H9 (cell line): ENCODE measurements around the gene SRGAP3. TPM values are rescaled to one million over a fixed set of nuclear protein-coding genes. Genes with fewer than 3 reads are reported as not detected.

Source experiments
- DNase-seq: peaks from one replicate; pipeline ENCODE4 v3.0.0-alpha.2; 2017
- H2AFZ ChIP-seq: one replicate; pipeline ENCODE4 v1.6.1; 2013; ENCODE audit warnings: mild to moderate bottlenecking, low read length, control low read depth, moderate library complexity
- H2AK5ac ChIP-seq: 2 replicates; pipeline ENCODE4 v1.6.1; 2013; ENCODE audit warnings: low read length, control low read depth, mixed read lengths; ENCODE audit not compliant: insufficient read length
- H2BK120ac ChIP-seq: one replicate; pipeline ENCODE4 v1.6.1; 2013; ENCODE audit warnings: low read depth, mild to moderate bottlenecking, low read length, control low read depth, inconsistent platforms; ENCODE audit not compliant: poor library complexity, severe bottlenecking
- H2BK12ac ChIP-seq: 2 replicates; pipeline ENCODE4 v1.6.1; 2013; ENCODE audit warnings: low read length, control low read depth, mixed read lengths, low read depth; ENCODE audit not compliant: insufficient read length
- H2BK15ac ChIP-seq: 2 replicates; pipeline ENCODE4 v1.6.1; 2013; ENCODE audit warnings: low read depth, low read length, control low read depth
- H2BK20ac ChIP-seq: one replicate; pipeline ENCODE4 v1.6.1; 2013; ENCODE audit warnings: low read depth, mild to moderate bottlenecking, low read length, control low read depth, inconsistent platforms; ENCODE audit not compliant: poor library complexity, severe bottlenecking
- H2BK5ac ChIP-seq: 2 replicates; pipeline ENCODE4 v1.6.1; 2013; ENCODE audit warnings: low read length, control low read depth, mixed read lengths; ENCODE audit not compliant: insufficient read length
- H3K14ac ChIP-seq: 2 replicates; pipeline ENCODE4 v1.6.1; 2013; ENCODE audit warnings: low read length, control low read depth; ENCODE audit not compliant: insufficient read depth
- H3K18ac ChIP-seq: 2 replicates; pipeline ENCODE4 v1.6.1; 2013; ENCODE audit warnings: low read depth, mild to moderate bottlenecking, mixed read lengths, low read length, control low read depth; ENCODE audit not compliant: insufficient read length
- H3K23ac ChIP-seq: 2 replicates; pipeline ENCODE4 v1.6.1; 2013; ENCODE audit warnings: low read length, control low read depth, mixed read lengths, low read depth; ENCODE audit not compliant: insufficient read length
- H3K23me2 ChIP-seq: 2 replicates; pipeline ENCODE4 v1.6.1; 2013; ENCODE audit warnings: low read depth, mild to moderate bottlenecking, mixed read lengths, low read length, control low read depth; ENCODE audit not compliant: insufficient read length, poor library complexity, severe bottlenecking
- H3K27ac ChIP-seq: 2 replicates; pipeline ENCODE4 v1.5.1; 2013; ENCODE audit warnings: low read length, control low read depth, mixed read lengths, low read depth; ENCODE audit not compliant: insufficient read length
- H3K27me3 ChIP-seq: 2 replicates; pipeline ENCODE4 v1.6.1; 2013; ENCODE audit warnings: low read length, control low read depth, inconsistent platforms; ENCODE audit not compliant: insufficient read depth
- H3K4ac ChIP-seq: 2 replicates; pipeline ENCODE4 v1.6.1; 2013; ENCODE audit warnings: low read depth, mild to moderate bottlenecking, control low read depth, inconsistent platforms, low read length, moderate library complexity
- H3K4me1 ChIP-seq: 2 replicates; pipeline ENCODE4 v1.6.1; 2013; ENCODE audit warnings: low read length, control low read depth, inconsistent platforms; ENCODE audit not compliant: insufficient read depth
- H3K4me2 ChIP-seq: 2 replicates; pipeline ENCODE4 v1.6.1; 2013; ENCODE audit warnings: low read length, control low read depth, mixed read lengths; ENCODE audit not compliant: insufficient read length, insufficient read depth
- H3K56ac ChIP-seq: 2 replicates; pipeline ENCODE4 v1.6.1; 2013; ENCODE audit warnings: low read depth, mild to moderate bottlenecking, mixed read lengths, low read length, control low read depth; ENCODE audit not compliant: insufficient read length
- H3K79me1 ChIP-seq: 2 replicates; pipeline ENCODE4 v1.6.1; 2013; ENCODE audit warnings: low read depth, mild to moderate bottlenecking, moderate library complexity, low read length, control low read depth, inconsistent platforms; ENCODE audit not compliant: insufficient read depth, poor library complexity, severe bottlenecking
- H3K79me2 ChIP-seq: 2 replicates; pipeline ENCODE4 v1.6.1; 2013; ENCODE audit warnings: low read length, control low read depth, inconsistent platforms; ENCODE audit not compliant: insufficient read depth
- H3K9ac ChIP-seq: 2 replicates; pipeline ENCODE4 v1.6.1; 2013; ENCODE audit warnings: low read length, control low read depth, mixed read lengths; ENCODE audit not compliant: insufficient read length; ENCODE audit errors: extremely low read depth
- H3K9me3 ChIP-seq: one replicate; pipeline ENCODE4 v1.6.1; 2013; ENCODE audit warnings: low read depth, low read length, inconsistent platforms; ENCODE audit not compliant: control insufficient read depth
- H3T11ph ChIP-seq: one replicate; pipeline ENCODE4 v1.6.1; 2013; ENCODE audit warnings: mild to moderate bottlenecking, low read length, control low read depth, inconsistent platforms
- H4K20me1 ChIP-seq: one replicate; pipeline ENCODE4 v1.6.1; 2013; ENCODE audit not compliant: control insufficient read depth, insufficient read length, insufficient read depth
- H4K5ac ChIP-seq: 2 replicates; pipeline ENCODE4 v1.6.1; 2013; ENCODE audit warnings: low read depth, mild to moderate bottlenecking, mixed read lengths, low read length, control low read depth; ENCODE audit not compliant: insufficient read length
- H4K8ac ChIP-seq: replicated peaks from 2 replicates; pipeline ENCODE4 v1.6.1; 2013; ENCODE audit warnings: low read length, control low read depth, mixed read lengths, low read depth; ENCODE audit not compliant: insufficient read length
- H4K91ac ChIP-seq: 2 replicates; pipeline ENCODE4 v1.6.1; 2013; ENCODE audit warnings: low read depth, mild to moderate bottlenecking, moderate library complexity, mixed read lengths, low read length, control low read depth; ENCODE audit not compliant: insufficient read length
- H3K27ac Mint-ChIP-seq, 3 experiments: 2 replicates in 2 of 3; 3 replicates in 1 of 3; pipeline ENCODE4 v1.8.0; 2020 to 2021; ENCODE audit warnings: mixed read lengths in 3 of 3, mild to moderate bottlenecking in 1 of 3, moderate library complexity in 1 of 3
- H3K27me3 Mint-ChIP-seq: 2 replicates; pipeline ENCODE4 v1.8.0; 2021; ENCODE audit warnings: low read depth, mild to moderate bottlenecking, moderate library complexity, mixed read lengths
- H3K36me3 Mint-ChIP-seq, 3 experiments: 2 replicates in 2 of 3; 3 replicates in 1 of 3; pipeline ENCODE4 v1.8.0; 2020 to 2021; ENCODE audit warnings: low read depth in 3 of 3, mixed read lengths in 3 of 3; ENCODE audit not compliant: insufficient read depth in 1 of 3
- H3K4me1 Mint-ChIP-seq, 2 experiments: 2 replicates each; pipeline ENCODE4 v1.8.0; 2020; ENCODE audit warnings: mixed read lengths in 2 of 2
- H3K4me3 Mint-ChIP-seq, 2 experiments: 2 replicates in 1 of 2; 3 replicates in 1 of 2; pipeline ENCODE4 v1.8.0; 2020 to 2021; ENCODE audit warnings: mild to moderate bottlenecking in 2 of 2, mixed read lengths in 2 of 2, moderate library complexity in 1 of 2
- H3K9me3 Mint-ChIP-seq, 2 experiments: 2 replicates in 1 of 2; 3 replicates in 1 of 2; pipeline ENCODE4 v1.8.0; 2020; ENCODE audit warnings: mild to moderate bottlenecking in 2 of 2, mixed read lengths in 2 of 2, moderate library complexity in 1 of 2
- WGBS: extraction: QIAGEN DNeasy Blood & Tissue Kit; methylation state at CpG from one replicate; pipeline ENCODE4 v1.1.7; 2013; ENCODE audit warnings: missing lambda C conversion rate, low lambda C conversion rate, mixed read lengths; ENCODE audit not compliant: insufficient read length; ENCODE audit errors: extremely low coverage; 5-methylcytosine and 5-hydroxymethylcytosine counted together
- total RNA-seq: library from RNA; stranded (reverse); gene quantifications from 2 replicates; pipeline ENCODE4 v1.2.1, GENCODE V29; 2021
- TF ChIP-seq, protein P1 (sequence below): fragments of 200-600 bp; sonication (generic); conservative IDR thresholded peaks from 3 replicates; pipeline ENCODE4 v1.8.0; 2021; ENCODE audit warnings: antibody characterized with exemption, mild to moderate bottlenecking

SRGAP3 gene
- total RNA-seq, 1 experiment from 2014 or later: 3.4 TPM

DNA sequence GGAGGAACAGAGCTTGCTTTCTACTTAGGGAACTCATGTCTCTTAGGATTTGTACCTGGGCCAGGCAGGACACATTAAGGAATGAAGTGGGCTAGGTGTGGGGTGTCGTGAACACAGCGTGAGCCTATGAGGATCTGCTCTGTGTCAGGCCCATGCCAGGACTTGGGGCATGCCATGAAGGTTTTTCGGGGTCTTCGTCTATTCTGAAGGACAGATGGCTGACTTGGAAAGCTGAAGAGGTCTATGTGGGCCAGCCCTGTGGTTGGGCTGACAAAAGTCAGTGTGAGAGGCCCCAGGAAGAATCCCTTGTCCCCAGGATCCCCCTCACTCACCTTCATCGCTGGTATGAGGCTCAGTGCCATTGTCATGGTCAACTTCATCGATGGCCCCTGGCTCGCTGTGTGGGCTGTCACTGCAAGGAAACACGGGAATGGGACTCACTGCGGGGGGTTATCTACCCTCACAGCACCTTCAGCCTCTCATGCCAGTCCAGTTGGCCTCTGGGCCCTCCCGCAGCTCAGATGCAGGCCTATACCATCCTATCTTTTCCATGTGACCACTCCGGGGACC lies 239.4 kb downstream of the SRGAP3 start:
- Histone ChIP-seq H2AFZ (no peak overlapping the region), H2BK20ac (no peak overlapping the region), H4K20me1 (no peaks in the 10 kb centered on the region), H3K18ac (no peak overlapping the region), H3K9me3 (no peaks in the 10 kb centered on the region), H3K23me2 (no peaks in the 10 kb centered on the region), H4K91ac (no peak overlapping the region), H3K14ac (no peak overlapping the region; the same call in 1 of the 2 replicates), H4K5ac (no peak overlapping the region), H3K23ac (no peak overlapping the region), H3K4me2 (no peak overlapping the region), H3K56ac (no peak overlapping the region), H3K79me2 (no peaks in the 10 kb centered on the region), H2BK15ac (no peak overlapping the region), H3K4ac (no peak overlapping the region), H2AK5ac (no peak overlapping the region), H2BK12ac (no peak overlapping the region), H3K4me1 (no peaks in the 10 kb centered on the region; the same call in 1 of the 2 replicates), H3K79me1 (no peaks in the 10 kb centered on the region), H2BK5ac (no peak overlapping the region), H3K9ac (no peak overlapping the region), H3K27me3 (no peaks in the 10 kb centered on the region), H4K8ac (no peak overlapping the region), H2BK120ac (no peak overlapping the region), H3K27ac (no peak overlapping the region), H3T11ph (no peak overlapping the region)
- Mint-ChIP-seq H3K4me1 (peaks cover 11 to 17% of the 10 kb centered on the region in 2 experiments), H3K27ac (no peak overlapping the region), H3K36me3 (peaks cover 5 to 17% (median 13%) of the 10 kb centered on the region in 3 experiments; a peak in 6 of 7 replicates), H3K27me3 (no peaks in the 10 kb centered on the region), H3K4me3 (no peak overlapping the region; a peak in 1 of 5 replicates), H3K9me3 (peaks cover 3% of the 10 kb centered on the region in 2 experiments; a peak in 3 of 5 replicates)
- TF ChIP-seq, protein P1, sequence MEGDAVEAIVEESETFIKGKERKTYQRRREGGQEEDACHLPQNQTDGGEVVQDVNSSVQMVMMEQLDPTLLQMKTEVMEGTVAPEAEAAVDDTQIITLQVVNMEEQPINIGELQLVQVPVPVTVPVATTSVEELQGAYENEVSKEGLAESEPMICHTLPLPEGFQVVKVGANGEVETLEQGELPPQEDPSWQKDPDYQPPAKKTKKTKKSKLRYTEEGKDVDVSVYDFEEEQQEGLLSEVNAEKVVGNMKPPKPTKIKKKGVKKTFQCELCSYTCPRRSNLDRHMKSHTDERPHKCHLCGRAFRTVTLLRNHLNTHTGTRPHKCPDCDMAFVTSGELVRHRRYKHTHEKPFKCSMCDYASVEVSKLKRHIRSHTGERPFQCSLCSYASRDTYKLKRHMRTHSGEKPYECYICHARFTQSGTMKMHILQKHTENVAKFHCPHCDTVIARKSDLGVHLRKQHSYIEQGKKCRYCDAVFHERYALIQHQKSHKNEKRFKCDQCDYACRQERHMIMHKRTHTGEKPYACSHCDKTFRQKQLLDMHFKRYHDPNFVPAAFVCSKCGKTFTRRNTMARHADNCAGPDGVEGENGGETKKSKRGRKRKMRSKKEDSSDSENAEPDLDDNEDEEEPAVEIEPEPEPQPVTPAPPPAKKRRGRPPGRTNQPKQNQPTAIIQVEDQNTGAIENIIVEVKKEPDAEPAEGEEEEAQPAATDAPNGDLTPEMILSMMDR: no peak
- DNase-seq: no peak
- WGBS: no CpG with 5 or more reads among the region's 11 CpGs
